Neural progenitor cell (in vitro differentiated cells): ENCODE results near the gene DYNLT2. TPM values are rescaled to one million over a fixed set of nuclear protein-coding genes. Genes with fewer than 3 reads are reported as not detected.

Source experiments
- DNase-seq: peaks from one replicate; pipeline ENCODE4 v3.0.0-alpha.2; 2016; ENCODE audit warnings: low spot score
- H2AFZ ChIP-seq: fragments of 200-600 bp; sonication (generic); replicated peaks from 2 replicates; pipeline ENCODE4 v1.6.1; 2016; ENCODE audit warnings: antibody characterized with exemption
- H3F3A ChIP-seq: fragments of 200-600 bp; sonication (generic); 2 replicates; pipeline ENCODE4 v1.6.1; 2016; ENCODE audit warnings: antibody characterized with exemption, low read depth
- H3K27ac ChIP-seq: fragments of 200-600 bp; sonication (generic); 2 replicates; pipeline ENCODE4 v1.5.1; 2016; ENCODE audit warnings: mild to moderate bottlenecking
- H3K27me3 ChIP-seq: fragments of 200-600 bp; sonication (generic); 2 replicates; pipeline ENCODE4 v1.6.1; 2016; ENCODE audit warnings: mild to moderate bottlenecking, moderate library complexity
- H3K36me3 ChIP-seq: fragments of 200-600 bp; sonication (generic); 2 replicates; pipeline ENCODE4 v1.5.1; 2016
- H3K4me1 ChIP-seq: fragments of 200-600 bp; sonication (generic); 2 replicates; pipeline ENCODE4 v1.6.1; 2016; ENCODE audit warnings: mixed run types
- H3K4me2 ChIP-seq: fragments of 200-600 bp; sonication (generic); 2 replicates; pipeline ENCODE4 v1.6.1; 2016
- H3K4me3 ChIP-seq: fragments of 200-600 bp; sonication (generic); 2 replicates; pipeline ENCODE4 v1.5.1; 2016
- H3K79me2 ChIP-seq: fragments of 200-600 bp; sonication (generic); 2 replicates; pipeline ENCODE4 v1.6.1; 2016; ENCODE audit warnings: low read depth
- H3K9ac ChIP-seq: fragments of 200-600 bp; sonication (generic); 2 replicates; pipeline ENCODE4 v1.6.1; 2016
- H3K9me3 ChIP-seq: fragments of 200-600 bp; sonication (generic); 2 replicates; pipeline ENCODE4 v1.5.1; 2016; ENCODE audit warnings: low read depth
- H4K20me1 ChIP-seq: fragments of 200-600 bp; sonication (generic); 2 replicates; pipeline ENCODE4 v1.6.1; 2016; ENCODE audit warnings: low read depth
- H3K27ac Mint-ChIP-seq: 3 replicates; pipeline ENCODE4 v1.8.0; 2021; ENCODE audit warnings: mixed read lengths
- H3K27me3 Mint-ChIP-seq: 2 replicates; pipeline ENCODE4 v1.8.0; 2022; ENCODE audit warnings: low read depth, mild to moderate bottlenecking, inconsistent platforms, moderate library complexity, mixed read lengths; ENCODE audit not compliant: insufficient read depth
- H3K36me3 Mint-ChIP-seq: 3 replicates; pipeline ENCODE4 v1.8.0; 2021; ENCODE audit warnings: mixed read lengths
- H3K4me1 Mint-ChIP-seq: 3 replicates; pipeline ENCODE4 v1.8.0; 2021; ENCODE audit warnings: mixed read lengths
- H3K4me3 Mint-ChIP-seq: 3 replicates; pipeline ENCODE4 v1.8.0; 2021; ENCODE audit warnings: mild to moderate bottlenecking, moderate library complexity, mixed read lengths
- H3K9me3 Mint-ChIP-seq: 3 replicates; pipeline ENCODE4 v1.8.0; 2020; ENCODE audit warnings: mixed read lengths
- CTCF ChIP-seq: fragments of 200-600 bp; sonication (generic); IDR thresholded peaks from 2 replicates; pipeline ENCODE4 v1.5.1; 2017; ENCODE audit warnings: antibody characterized with exemption, mild to moderate bottlenecking
- EZH2 ChIP-seq: fragments of 200-600 bp; sonication (generic); IDR thresholded peaks from 2 replicates; pipeline ENCODE4 v1.6.1; 2017; ENCODE audit warnings: antibody characterized with exemption, mild to moderate bottlenecking, moderate library complexity
- EZH2phosphoT487 ChIP-seq: fragments of 200-600 bp; sonication (generic); IDR thresholded peaks from 2 replicates; pipeline ENCODE4 v1.6.1; 2017; ENCODE audit warnings: antibody characterized with exemption
- total RNA-seq: library from RNA; depleted of rRNA; stranded (reverse); fragments of >200 nt; gene quantifications from 2 replicates; pipeline ENCODE4 v1.2.3, GENCODE V29; 2015; ENCODE audit warnings: low replicate concordance

Gene DYNLT2
- total RNA-seq, 1 donor from 2014 or later = 4.7 TPM

- H3K36me3 Mint-ChIP-seq = peaks cover 16% of the 10 kb centered on the region
- no peaks in the 10 kb centered on the region for H3K27me3 Mint-ChIP-seq
- Histone ChIP-seq H3K27me3 (no peaks in the 10 kb centered on the region), H3K4me1 (peaks cover 12% of the 10 kb centered on the region), H3K4me3 (no peak overlapping the region), H2AFZ (no peak overlapping the region), H3K4me2 (no peak overlapping the region), H3K27ac (no peak overlapping the region), H3K36me3 (no peaks in the 10 kb centered on the region), H4K20me1 (no peaks in the 10 kb centered on the region), H3K9ac (no peak overlapping the region), H3K9me3 (no peaks in the 10 kb centered on the region), H3K79me2 (peaks cover 30% of the 10 kb centered on the region), H3F3A (peaks cover 16% of the 10 kb centered on the region)
- peaks cover 37% of the 10 kb centered on the region for H3K4me1 Mint-ChIP-seq
- H3K27ac Mint-ChIP-seq = peak overlapping the region; percentile 9
- H3K4me3 Mint-ChIP-seq = no peak overlapping the region
- no peaks in the 10 kb centered on the region for H3K9me3 Mint-ChIP-seq
- no peak for TF ChIP-seq EZH2
- TF ChIP-seq CTCF = no peak
- TF ChIP-seq EZH2phosphoT487 = no peak
- no peak for DNase-seq
Measured at GRCh38 chr6:169755162-169755561, 3.8 kb upstream of the DYNLT2 start.

GRCh38 chr6:169752074-169752623, 777 bp upstream of the DYNLT2 start:
- peaks cover 43% of the 10 kb centered on the region for H3K4me1 Mint-ChIP-seq
- no peaks in the 10 kb centered on the region for H3K27me3 ChIP-seq
- peak overlapping the region; percentile 96 for H3K4me2 ChIP-seq
- peaks cover 12% of the 10 kb centered on the region for H3K36me3 Mint-ChIP-seq
- peak overlapping the region; percentile 86 for H3K27ac Mint-ChIP-seq
- H3K9me3 ChIP-seq = no peaks in the 10 kb centered on the region
- peak overlapping the region; percentile 97 for H3K27ac ChIP-seq
- H3K4me3 Mint-ChIP-seq = peak overlapping the region; percentile 92
- H3K9me3 Mint-ChIP-seq = no peaks in the 10 kb centered on the region
- peaks cover 2% of the 10 kb centered on the region for H3K27me3 Mint-ChIP-seq
- peak overlapping the region; percentile 90 for H3K4me3 ChIP-seq
- peak overlapping the region; percentile 95 for H3K9ac ChIP-seq
- peak overlapping the region; percentile 78 for H2AFZ ChIP-seq
- peak; percentile 11 for DNase-seq
- H3F3A ChIP-seq = peaks cover 21% of the 10 kb centered on the region
- peaks cover 38% of the 10 kb centered on the region for H3K79me2 ChIP-seq
- no peaks in the 10 kb centered on the region for H4K20me1 ChIP-seq
- no peaks in the 10 kb centered on the region for H3K36me3 ChIP-seq
- H3K4me1 ChIP-seq = peaks cover 16% of the 10 kb centered on the region
- TF ChIP-seq EZH2 (no peak), EZH2phosphoT487 (no peak), CTCF (no peak)

- Histone ChIP-seq H3K79me2 (peaks cover 20% of the 10 kb centered on the region), H2AFZ (no peak overlapping the region), H3K36me3 (no peaks in the 10 kb centered on the region), H3K9me3 (no peaks in the 10 kb centered on the region), H3K4me3 (no peak overlapping the region), H3K4me1 (peaks cover 10% of the 10 kb centered on the region), H3F3A (peaks cover 9% of the 10 kb centered on the region), H3K27me3 (peaks cover 6% of the 10 kb centered on the region), H3K27ac (no peak overlapping the region), H4K20me1 (no peaks in the 10 kb centered on the region), H3K9ac (no peak overlapping the region), H3K4me2 (no peak overlapping the region)
- TF ChIP-seq CTCF (no peak), EZH2phosphoT487 (no peak), EZH2 (no peak)
- peaks cover 15% of the 10 kb centered on the region for H3K4me1 Mint-ChIP-seq
- peaks cover 11% of the 10 kb centered on the region for H3K9me3 Mint-ChIP-seq
- no peak overlapping the region for H3K27ac Mint-ChIP-seq
- no peak for DNase-seq
- H3K36me3 Mint-ChIP-seq = peaks cover 13% of the 10 kb centered on the region
- H3K4me3 Mint-ChIP-seq = no peak overlapping the region
- H3K27me3 Mint-ChIP-seq = peaks cover 2% of the 10 kb centered on the region
Measured at GRCh38 chr6:169746556-169746955, 4.8 kb downstream of the DYNLT2 start.
